Uterus (tissue), 2 donors: Measurements from ENCODE around the gene IQCH.

ENCODE experiments used
- CTCF ChIP-seq, 4 experiments: fragments of 200-600 bp in 2 of 4; fragments of 450-650 bp in 2 of 4; sonication (generic) in 2 of 4; IDR thresholded peaks; one replicate each; pipeline ENCODE4 v1.5.1; 2016 to 2019; ENCODE audit warnings: antibody characterized with exemption in 4 of 4, mild to moderate bottlenecking in 2 of 4, moderate library complexity in 1 of 4
- POLR2A ChIP-seq, 2 donors: fragments of 450-650 bp; IDR thresholded peaks; one replicate each; pipeline ENCODE4 v1.6.1; 2016; ENCODE audit warnings: antibody characterized with exemption in 2 of 2, mild to moderate bottlenecking in 1 of 2, moderate library complexity in 1 of 2

DNA sequence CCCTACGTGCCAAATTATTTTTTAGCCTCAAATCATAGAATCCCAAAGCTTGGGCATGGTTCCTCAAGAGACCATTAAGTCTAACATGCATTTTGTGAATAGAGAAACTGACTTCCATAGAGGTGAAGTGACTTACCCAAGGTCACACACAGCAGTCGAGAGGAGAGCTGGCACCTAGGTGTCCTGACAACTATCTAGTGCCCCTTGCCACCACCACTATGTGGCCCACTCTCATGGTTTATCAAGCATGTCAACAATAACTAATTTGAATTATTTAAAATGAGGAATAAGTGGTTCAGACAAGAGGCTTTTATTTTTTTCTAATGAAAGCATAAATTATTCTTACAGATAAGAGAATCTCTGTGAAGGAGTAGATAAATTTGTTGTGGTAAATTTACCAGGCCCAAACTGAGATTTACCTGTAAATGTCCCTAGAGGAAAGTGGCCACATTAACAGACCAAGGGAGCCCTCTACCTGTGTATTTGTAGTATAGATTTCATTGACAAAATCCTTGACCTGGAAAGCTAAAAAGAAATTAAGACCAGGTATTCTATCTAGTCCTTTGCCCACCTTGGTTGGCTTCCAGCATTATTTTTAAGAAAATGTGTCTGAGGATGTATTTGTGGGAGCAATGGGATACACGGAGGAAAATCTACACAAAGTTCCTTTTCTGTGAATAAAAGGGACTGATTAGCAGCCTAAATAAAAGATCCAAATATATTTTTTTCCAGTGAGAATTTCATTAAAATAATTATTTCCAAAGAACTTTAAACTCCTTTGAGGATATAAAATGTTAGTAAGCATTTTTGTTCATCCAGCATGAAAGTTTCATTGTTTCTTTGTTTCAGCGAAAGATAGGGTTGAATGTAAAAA is 49.1 kb downstream of the IQCH start:
- TF ChIP-seq CTCF (IDR thresholded peaks at IDR 0.05) (peak; percentile 31 to 81 (median 72)), POLR2A (IDR thresholded peaks at IDR 0.05) (no peak)
